ENCODE measurements around the gene TSPY2.
"Not testable (repeated sequence)": the region's sequence is repeated elsewhere in the genome, so short reads cannot be mapped to it uniquely, and the experiment has no call there.

TSPY2 gene

GRCh38 chrY:6245923-6246322 lies at the start of gene TSPY2:
TSPY2 (plus strand) TSS chrY:6246223; CDS start chrY:6246269, 46 bp downstream.
- not testable (repeated sequence) for DNase-seq (ENCODE audit: low read depth in 1 of 2, low spot score in 1 of 2)

DNA sequence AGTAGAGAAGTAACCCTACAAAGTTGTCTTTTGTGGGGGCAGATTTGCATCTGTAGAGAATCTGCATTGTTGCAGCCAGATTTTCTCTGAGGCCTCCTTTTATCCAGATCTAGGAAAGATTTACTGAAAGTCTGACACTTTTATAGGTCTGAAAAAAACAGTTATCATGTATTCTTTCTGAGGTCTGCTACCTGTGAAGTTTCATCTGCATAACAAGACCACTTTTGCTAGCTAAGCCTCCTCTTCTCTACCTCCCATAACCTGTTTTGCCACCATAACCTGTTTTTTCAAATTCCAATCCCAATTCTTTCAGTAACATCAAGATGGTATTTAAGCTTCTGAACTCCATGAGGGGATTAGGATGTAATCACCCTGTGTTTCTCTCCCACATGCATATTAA lies 36.5 kb upstream of the TSPY2 start:
- not testable (repeated sequence) for DNase-seq (ENCODE audit: low read depth in 1 of 2, low spot score in 1 of 2)

GRCh38 chrY:6217045-6217444 lies 29.0 kb upstream of the TSPY2 start:
- not testable (repeated sequence) for DNase-seq (ENCODE audit: low read depth in 1 of 2, low spot score in 1 of 2)

GRCh38 chrY:6269839-6270238 lies 23.8 kb downstream of the TSPY2 start:
- not testable (repeated sequence) for DNase-seq (ENCODE audit: low read depth in 1 of 2, low spot score in 1 of 2)
